ENCODE data around the gene NRDC.

Gene NRDC

GRCh38 chr1:51878616-51879336, at the start of gene NRDC (continued):
- TF ChIP-seq, protein P1, sequence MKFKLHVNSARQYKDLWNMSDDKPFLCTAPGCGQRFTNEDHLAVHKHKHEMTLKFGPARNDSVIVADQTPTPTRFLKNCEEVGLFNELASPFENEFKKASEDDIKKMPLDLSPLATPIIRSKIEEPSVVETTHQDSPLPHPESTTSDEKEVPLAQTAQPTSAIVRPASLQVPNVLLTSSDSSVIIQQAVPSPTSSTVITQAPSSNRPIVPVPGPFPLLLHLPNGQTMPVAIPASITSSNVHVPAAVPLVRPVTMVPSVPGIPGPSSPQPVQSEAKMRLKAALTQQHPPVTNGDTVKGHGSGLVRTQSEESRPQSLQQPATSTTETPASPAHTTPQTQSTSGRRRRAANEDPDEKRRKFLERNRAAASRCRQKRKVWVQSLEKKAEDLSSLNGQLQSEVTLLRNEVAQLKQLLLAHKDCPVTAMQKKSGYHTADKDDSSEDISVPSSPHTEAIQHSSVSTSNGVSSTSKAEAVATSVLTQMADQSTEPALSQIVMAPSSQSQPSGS (tag by site-specific recombination; IDR thresholded peaks at IDR 0.05; ENCODE audit: low read depth) = peak; percentile 81
- TF ChIP-seq ZNF561 (tag by site-specific recombination; IDR thresholded peaks at IDR 0.05; ENCODE audit: borderline replicate concordance) (peak; percentile 42; the same call in 1 of the 2 replicates), ZNF830 (tag by site-specific recombination; IDR thresholded peaks at IDR 0.05; ENCODE audit: low read depth) (no peak), YY2 (tag by site-specific recombination; IDR thresholded peaks at IDR 0.05) (no peak), ZNF112 (tag by site-specific recombination; IDR thresholded peaks at IDR 0.05) (no peak), ZEB2 (tag by site-specific recombination; IDR thresholded peaks at IDR 0.05) (peak; percentile 79), GLIS2 (tag by site-specific recombination; IDR thresholded peaks at IDR 0.05) (peak; percentile 8; the same call in 1 of the 2 replicates), ZNF133 (tag by site-specific recombination; IDR thresholded peaks at IDR 0.05) (no peak), ZNF404 (tag by site-specific recombination; IDR thresholded peaks at IDR 0.05) (no peak), ZFP69B (tag by site-specific recombination; IDR thresholded peaks at IDR 0.05) (no peak; the same call in 1 of the 2 replicates), ZNF426 (tag by site-specific recombination; IDR thresholded peaks at IDR 0.05) (no peak), ZNF366 (tag by site-specific recombination; conservative IDR thresholded peaks at IDR 0.05) (peak; percentile 90), GFI1B (tag by site-specific recombination; IDR thresholded peaks at IDR 0.05) (no peak), ZNF626 (tag by site-specific recombination; IDR thresholded peaks at IDR 0.05) (no peak)
- TF ChIP-seq, protein P2, sequence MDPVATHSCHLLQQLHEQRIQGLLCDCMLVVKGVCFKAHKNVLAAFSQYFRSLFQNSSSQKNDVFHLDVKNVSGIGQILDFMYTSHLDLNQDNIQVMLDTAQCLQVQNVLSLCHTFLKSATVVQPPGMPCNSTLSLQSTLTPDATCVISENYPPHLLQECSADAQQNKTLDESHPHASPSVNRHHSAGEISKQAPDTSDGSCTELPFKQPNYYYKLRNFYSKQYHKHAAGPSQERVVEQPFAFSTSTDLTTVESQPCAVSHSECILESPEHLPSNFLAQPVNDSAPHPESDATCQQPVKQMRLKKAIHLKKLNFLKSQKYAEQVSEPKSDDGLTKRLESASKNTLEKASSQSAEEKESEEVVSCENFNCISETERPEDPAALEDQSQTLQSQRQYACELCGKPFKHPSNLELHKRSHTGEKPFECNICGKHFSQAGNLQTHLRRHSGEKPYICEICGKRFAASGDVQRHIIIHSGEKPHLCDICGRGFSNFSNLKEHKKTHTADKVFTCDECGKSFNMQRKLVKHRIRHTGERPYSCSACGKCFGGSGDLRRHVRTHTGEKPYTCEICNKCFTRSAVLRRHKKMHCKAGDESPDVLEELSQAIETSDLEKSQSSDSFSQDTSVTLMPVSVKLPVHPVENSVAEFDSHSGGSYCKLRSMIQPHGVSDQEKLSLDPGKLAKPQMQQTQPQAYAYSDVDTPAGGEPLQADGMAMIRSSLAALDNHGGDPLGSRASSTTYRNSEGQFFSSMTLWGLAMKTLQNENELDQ (tag by site-specific recombination; IDR thresholded peaks at IDR 0.05; ENCODE audit: low read depth) = no peak
- TF ChIP-seq, protein P3, sequence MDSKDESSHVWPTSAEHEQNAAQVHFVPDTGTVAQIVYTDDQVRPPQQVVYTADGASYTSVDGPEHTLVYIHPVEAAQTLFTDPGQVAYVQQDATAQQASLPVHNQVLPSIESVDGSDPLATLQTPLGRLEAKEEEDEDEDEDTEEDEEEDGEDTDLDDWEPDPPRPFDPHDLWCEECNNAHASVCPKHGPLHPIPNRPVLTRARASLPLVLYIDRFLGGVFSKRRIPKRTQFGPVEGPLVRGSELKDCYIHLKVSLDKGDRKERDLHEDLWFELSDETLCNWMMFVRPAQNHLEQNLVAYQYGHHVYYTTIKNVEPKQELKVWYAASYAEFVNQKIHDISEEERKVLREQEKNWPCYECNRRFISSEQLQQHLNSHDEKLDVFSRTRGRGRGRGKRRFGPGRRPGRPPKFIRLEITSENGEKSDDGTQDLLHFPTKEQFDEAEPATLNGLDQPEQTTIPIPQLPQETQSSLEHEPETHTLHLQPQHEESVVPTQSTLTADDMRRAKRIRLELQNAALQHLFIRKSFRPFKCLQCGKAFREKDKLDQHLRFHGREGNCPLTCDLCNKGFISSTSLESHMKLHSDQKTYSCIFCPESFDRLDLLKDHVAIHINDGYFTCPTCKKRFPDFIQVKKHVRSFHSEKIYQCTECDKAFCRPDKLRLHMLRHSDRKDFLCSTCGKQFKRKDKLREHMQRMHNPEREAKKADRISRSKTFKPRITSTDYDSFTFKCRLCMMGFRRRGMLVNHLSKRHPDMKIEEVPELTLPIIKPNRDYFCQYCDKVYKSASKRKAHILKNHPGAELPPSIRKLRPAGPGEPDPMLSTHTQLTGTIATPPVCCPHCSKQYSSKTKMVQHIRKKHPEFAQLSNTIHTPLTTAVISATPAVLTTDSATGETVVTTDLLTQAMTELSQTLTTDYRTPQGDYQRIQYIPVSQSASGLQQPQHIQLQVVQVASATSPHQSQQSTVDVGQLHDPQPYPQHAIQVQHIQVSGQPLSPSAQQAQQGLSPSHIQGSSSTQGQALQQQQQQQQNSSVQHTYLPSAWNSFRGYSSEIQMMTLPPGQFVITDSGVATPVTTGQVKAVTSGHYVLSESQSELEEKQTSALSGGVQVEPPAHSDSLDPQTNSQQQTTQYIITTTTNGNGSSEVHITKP (tag by site-specific recombination; IDR thresholded peaks at IDR 0.05) = peak; percentile 86
- TF ChIP-seq, protein P4, sequence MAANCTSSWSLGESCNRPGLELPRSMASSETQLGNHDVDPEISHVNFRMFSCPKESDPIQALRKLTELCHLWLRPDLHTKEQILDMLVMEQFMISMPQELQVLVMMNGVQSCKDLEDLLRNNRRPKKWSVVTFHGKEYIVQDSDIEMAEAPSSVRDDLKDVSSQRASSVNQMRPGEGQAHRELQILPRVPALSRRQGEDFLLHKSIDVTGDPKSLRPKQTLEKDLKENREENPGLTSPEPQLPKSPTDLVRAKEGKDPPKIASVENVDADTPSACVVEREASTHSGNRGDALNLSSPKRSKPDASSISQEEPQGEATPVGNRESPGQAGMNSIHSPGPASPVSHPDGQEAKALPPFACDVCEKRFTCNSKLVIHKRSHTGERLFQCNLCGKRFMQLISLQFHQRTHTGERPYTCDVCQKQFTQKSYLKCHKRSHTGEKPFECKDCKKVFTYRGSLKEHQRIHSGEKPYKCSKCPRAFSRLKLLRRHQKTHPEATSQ (tag by site-specific recombination; IDR thresholded peaks at IDR 0.05) = no peak
- TF ChIP-seq, protein P5, sequence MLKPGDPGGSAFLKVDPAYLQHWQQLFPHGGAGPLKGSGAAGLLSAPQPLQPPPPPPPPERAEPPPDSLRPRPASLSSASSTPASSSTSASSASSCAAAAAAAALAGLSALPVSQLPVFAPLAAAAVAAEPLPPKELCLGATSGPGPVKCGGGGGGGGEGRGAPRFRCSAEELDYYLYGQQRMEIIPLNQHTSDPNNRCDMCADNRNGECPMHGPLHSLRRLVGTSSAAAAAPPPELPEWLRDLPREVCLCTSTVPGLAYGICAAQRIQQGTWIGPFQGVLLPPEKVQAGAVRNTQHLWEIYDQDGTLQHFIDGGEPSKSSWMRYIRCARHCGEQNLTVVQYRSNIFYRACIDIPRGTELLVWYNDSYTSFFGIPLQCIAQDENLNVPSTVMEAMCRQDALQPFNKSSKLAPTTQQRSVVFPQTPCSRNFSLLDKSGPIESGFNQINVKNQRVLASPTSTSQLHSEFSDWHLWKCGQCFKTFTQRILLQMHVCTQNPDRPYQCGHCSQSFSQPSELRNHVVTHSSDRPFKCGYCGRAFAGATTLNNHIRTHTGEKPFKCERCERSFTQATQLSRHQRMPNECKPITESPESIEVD (tag by site-specific recombination; IDR thresholded peaks at IDR 0.05) = 0 out of 2 replicates have a peak, but pooled peaks have one; percentile 23
- TF ChIP-seq, protein P6, sequence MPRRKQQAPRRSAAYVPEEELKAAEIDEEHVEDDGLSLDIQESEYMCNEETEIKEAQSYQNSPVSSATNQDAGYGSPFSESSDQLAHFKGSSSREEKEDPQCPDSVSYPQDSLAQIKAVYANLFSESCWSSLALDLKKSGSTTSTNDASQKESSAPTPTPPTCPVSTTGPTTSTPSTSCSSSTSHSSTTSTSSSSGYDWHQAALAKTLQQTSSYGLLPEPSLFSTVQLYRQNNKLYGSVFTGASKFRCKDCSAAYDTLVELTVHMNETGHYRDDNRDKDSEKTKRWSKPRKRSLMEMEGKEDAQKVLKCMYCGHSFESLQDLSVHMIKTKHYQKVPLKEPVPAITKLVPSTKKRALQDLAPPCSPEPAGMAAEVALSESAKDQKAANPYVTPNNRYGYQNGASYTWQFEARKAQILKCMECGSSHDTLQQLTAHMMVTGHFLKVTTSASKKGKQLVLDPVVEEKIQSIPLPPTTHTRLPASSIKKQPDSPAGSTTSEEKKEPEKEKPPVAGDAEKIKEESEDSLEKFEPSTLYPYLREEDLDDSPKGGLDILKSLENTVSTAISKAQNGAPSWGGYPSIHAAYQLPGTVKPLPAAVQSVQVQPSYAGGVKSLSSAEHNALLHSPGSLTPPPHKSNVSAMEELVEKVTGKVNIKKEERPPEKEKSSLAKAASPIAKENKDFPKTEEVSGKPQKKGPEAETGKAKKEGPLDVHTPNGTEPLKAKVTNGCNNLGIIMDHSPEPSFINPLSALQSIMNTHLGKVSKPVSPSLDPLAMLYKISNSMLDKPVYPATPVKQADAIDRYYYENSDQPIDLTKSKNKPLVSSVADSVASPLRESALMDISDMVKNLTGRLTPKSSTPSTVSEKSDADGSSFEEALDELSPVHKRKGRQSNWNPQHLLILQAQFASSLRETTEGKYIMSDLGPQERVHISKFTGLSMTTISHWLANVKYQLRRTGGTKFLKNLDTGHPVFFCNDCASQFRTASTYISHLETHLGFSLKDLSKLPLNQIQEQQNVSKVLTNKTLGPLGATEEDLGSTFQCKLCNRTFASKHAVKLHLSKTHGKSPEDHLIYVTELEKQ (tag by site-specific recombination; IDR thresholded peaks at IDR 0.05; ENCODE audit: borderline replicate concordance) = no peak
